WTC11 (cell line): Measurements from ENCODE around the gene OIP5. TPM values are rescaled to one million over a fixed set of nuclear protein-coding genes. Genes with fewer than 3 reads are reported as not detected.

Experiments used
- AFF4 ChIP-seq: sonication (generic); formaldehyde crosslinking; IDR thresholded peaks from 2 replicates; pipeline ENCODE4 v1.8.1; 2023; ENCODE audit warnings: mild to moderate bottlenecking, missing genetic modification reagents, borderline replicate concordance
- ATF1 ChIP-seq: sonication (generic); formaldehyde crosslinking; IDR thresholded peaks from 2 replicates; pipeline ENCODE4 v1.8.1; 2023; ENCODE audit warnings: mild to moderate bottlenecking, moderate library complexity, missing genetic modification reagents
- ETV6 ChIP-seq: sonication (generic); formaldehyde crosslinking; IDR thresholded peaks from 2 replicates; pipeline ENCODE4 v1.8.1; 2022; ENCODE audit warnings: mild to moderate bottlenecking, missing genetic modification reagents
- FOXJ3 ChIP-seq: sonication (generic); formaldehyde crosslinking; IDR thresholded peaks from 2 replicates; pipeline ENCODE4 v1.9.0; 2021; ENCODE audit warnings: missing genetic modification reagents, mild to moderate bottlenecking, borderline replicate concordance
- JAZF1 ChIP-seq: fragments of 250-450 bp; sonication (Bioruptor Pico); IDR thresholded peaks from 2 replicates; pipeline ENCODE4 v1.9.0; 2021; ENCODE audit warnings: moderate library complexity, mild to moderate bottlenecking, inconsistent platforms
- MXD4 ChIP-seq: fragments of 250-450 bp; sonication (Bioruptor Pico); IDR thresholded peaks from 2 replicates; pipeline ENCODE4 v1.8.0; 2021; ENCODE audit warnings: mild to moderate bottlenecking, moderate library complexity, borderline replicate concordance
- MYBL2 ChIP-seq: sonication (generic); formaldehyde crosslinking; IDR thresholded peaks from 2 replicates; pipeline ENCODE4 v1.8.1; 2023; ENCODE audit warnings: mild to moderate bottlenecking, moderate library complexity, missing genetic modification reagents
- NR1H2 ChIP-seq: sonication (generic); formaldehyde crosslinking; IDR thresholded peaks from 2 replicates; pipeline ENCODE4 v1.9.0; 2021; ENCODE audit warnings: mild to moderate bottlenecking, moderate library complexity, missing genetic modification reagents
- RELA ChIP-seq: sonication (generic); formaldehyde crosslinking; IDR thresholded peaks from 2 replicates; pipeline ENCODE4 v1.8.1; 2022; ENCODE audit warnings: missing genetic modification reagents, mild to moderate bottlenecking, borderline replicate concordance
- SMAD4 ChIP-seq: sonication (generic); formaldehyde crosslinking; IDR thresholded peaks from 2 replicates; pipeline ENCODE4 v1.8.0; 2022; ENCODE audit warnings: mild to moderate bottlenecking, missing genetic modification reagents
- TEAD1 ChIP-seq: sonication (generic); formaldehyde crosslinking; IDR thresholded peaks from 2 replicates; pipeline ENCODE4 v1.8.0; 2022; ENCODE audit warnings: mild to moderate bottlenecking, missing genetic modification reagents
- ZNF121 ChIP-seq: sonication (generic); formaldehyde crosslinking; IDR thresholded peaks from 2 replicates; pipeline ENCODE4 v1.8.0; 2023; ENCODE audit warnings: missing genetic modification reagents
- ZNF281 ChIP-seq: sonication (generic); formaldehyde crosslinking; IDR thresholded peaks from 2 replicates; pipeline ENCODE4 v1.8.0; 2023; ENCODE audit warnings: mild to moderate bottlenecking, missing genetic modification reagents
- total RNA-seq: library from RNA; stranded (reverse); gene quantifications from 3 replicates; pipeline ENCODE4 v1.2.3, GENCODE V29; 2021
- TF ChIP-seq, protein P1 (sequence below): sonication (generic); formaldehyde crosslinking; IDR thresholded peaks from 2 replicates; pipeline ENCODE4 v1.8.0; 2023; ENCODE audit warnings: missing genetic modification reagents, mild to moderate bottlenecking, borderline replicate concordance
- TF ChIP-seq, protein P2 (sequence below): sonication (generic); formaldehyde crosslinking; IDR thresholded peaks from 2 replicates; pipeline ENCODE4 v1.8.1; 2023; ENCODE audit warnings: mild to moderate bottlenecking, missing genetic modification reagents
- TF ChIP-seq, protein P3 (sequence below): sonication (generic); formaldehyde crosslinking; IDR thresholded peaks from 2 replicates; pipeline ENCODE4 v1.8.0; 2022; ENCODE audit warnings: mild to moderate bottlenecking, missing genetic modification reagents

Gene OIP5
- total RNA-seq, 1 experiment from 2014 or later = 33.7 TPM

- TF ChIP-seq AFF4 (CRISPR knock-in tag) (no peak), ZNF281 (CRISPR knock-in tag) (no peak), ATF1 (CRISPR knock-in tag) (no peak), ETV6 (no peak), ZNF121 (CRISPR knock-in tag) (no peak), TEAD1 (CRISPR knock-in tag) (no peak), NR1H2 (CRISPR knock-in tag) (no peak), SMAD4 (CRISPR knock-in tag) (no peak), MYBL2 (CRISPR knock-in tag) (no peak), JAZF1 (CRISPR knock-in tag) (no peak), FOXJ3 (CRISPR knock-in tag) (no peak), MXD4 (CRISPR knock-in tag) (no peak), RELA (no peak)
- TF ChIP-seq, protein P1, sequence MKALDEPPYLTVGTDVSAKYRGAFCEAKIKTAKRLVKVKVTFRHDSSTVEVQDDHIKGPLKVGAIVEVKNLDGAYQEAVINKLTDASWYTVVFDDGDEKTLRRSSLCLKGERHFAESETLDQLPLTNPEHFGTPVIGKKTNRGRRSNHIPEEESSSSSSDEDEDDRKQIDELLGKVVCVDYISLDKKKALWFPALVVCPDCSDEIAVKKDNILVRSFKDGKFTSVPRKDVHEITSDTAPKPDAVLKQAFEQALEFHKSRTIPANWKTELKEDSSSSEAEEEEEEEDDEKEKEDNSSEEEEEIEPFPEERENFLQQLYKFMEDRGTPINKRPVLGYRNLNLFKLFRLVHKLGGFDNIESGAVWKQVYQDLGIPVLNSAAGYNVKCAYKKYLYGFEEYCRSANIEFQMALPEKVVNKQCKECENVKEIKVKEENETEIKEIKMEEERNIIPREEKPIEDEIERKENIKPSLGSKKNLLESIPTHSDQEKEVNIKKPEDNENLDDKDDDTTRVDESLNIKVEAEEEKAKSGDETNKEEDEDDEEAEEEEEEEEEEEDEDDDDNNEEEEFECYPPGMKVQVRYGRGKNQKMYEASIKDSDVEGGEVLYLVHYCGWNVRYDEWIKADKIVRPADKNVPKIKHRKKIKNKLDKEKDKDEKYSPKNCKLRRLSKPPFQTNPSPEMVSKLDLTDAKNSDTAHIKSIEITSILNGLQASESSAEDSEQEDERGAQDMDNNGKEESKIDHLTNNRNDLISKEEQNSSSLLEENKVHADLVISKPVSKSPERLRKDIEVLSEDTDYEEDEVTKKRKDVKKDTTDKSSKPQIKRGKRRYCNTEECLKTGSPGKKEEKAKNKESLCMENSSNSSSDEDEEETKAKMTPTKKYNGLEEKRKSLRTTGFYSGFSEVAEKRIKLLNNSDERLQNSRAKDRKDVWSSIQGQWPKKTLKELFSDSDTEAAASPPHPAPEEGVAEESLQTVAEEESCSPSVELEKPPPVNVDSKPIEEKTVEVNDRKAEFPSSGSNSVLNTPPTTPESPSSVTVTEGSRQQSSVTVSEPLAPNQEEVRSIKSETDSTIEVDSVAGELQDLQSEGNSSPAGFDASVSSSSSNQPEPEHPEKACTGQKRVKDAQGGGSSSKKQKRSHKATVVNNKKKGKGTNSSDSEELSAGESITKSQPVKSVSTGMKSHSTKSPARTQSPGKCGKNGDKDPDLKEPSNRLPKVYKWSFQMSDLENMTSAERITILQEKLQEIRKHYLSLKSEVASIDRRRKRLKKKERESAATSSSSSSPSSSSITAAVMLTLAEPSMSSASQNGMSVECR = no peak
- TF ChIP-seq, protein P2, sequence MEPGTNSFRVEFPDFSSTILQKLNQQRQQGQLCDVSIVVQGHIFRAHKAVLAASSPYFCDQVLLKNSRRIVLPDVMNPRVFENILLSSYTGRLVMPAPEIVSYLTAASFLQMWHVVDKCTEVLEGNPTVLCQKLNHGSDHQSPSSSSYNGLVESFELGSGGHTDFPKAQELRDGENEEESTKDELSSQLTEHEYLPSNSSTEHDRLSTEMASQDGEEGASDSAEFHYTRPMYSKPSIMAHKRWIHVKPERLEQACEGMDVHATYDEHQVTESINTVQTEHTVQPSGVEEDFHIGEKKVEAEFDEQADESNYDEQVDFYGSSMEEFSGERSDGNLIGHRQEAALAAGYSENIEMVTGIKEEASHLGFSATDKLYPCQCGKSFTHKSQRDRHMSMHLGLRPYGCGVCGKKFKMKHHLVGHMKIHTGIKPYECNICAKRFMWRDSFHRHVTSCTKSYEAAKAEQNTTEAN (CRISPR knock-in tag) = no peak
- TF ChIP-seq, protein P3, sequence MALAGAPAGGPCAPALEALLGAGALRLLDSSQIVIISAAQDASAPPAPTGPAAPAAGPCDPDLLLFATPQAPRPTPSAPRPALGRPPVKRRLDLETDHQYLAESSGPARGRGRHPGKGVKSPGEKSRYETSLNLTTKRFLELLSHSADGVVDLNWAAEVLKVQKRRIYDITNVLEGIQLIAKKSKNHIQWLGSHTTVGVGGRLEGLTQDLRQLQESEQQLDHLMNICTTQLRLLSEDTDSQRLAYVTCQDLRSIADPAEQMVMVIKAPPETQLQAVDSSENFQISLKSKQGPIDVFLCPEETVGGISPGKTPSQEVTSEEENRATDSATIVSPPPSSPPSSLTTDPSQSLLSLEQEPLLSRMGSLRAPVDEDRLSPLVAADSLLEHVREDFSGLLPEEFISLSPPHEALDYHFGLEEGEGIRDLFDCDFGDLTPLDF (CRISPR knock-in tag) = no peak
These were observed 28.1 kb downstream of the OIP5 start (continued) for GRCh38 chr15:41304149-41304770.
